Activated T-helper 17 cell treated with anti-CD3 and anti-CD28 coated beads, Interleukin-2, amount 50 U/mL, for 72 hours (primary cell): ENCODE measurements around the gene TMEM43. TPM values are rescaled to one million over a fixed set of nuclear protein-coding genes. Genes with fewer than 3 reads are reported as not detected.
"Not testable (repeated sequence)": the region's sequence is repeated elsewhere in the genome, so short reads cannot be mapped to it uniquely, and the experiment has no call there.

ENCODE experiments used
- ATAC-seq: fragments of 150-1000 bp; cut with Tn5 transposase; replicated peaks from 2 replicates; pipeline ENCODE4 v1.10.0; 2021; ENCODE audit warnings: mild to moderate bottlenecking, moderate library complexity
- H3K27ac Mint-ChIP-seq: one replicate; pipeline ENCODE4 v1.8.0; 2022; ENCODE audit warnings: mixed read lengths
- H3K27me3 Mint-ChIP-seq: one replicate; pipeline ENCODE4 v1.8.0; 2022; ENCODE audit warnings: mixed read lengths
- H3K36me3 Mint-ChIP-seq: one replicate; pipeline ENCODE4 v1.8.0; 2022; ENCODE audit warnings: low read depth, mild to moderate bottlenecking, mixed read lengths
- H3K4me1 Mint-ChIP-seq: one replicate; pipeline ENCODE4 v1.8.0; 2022; ENCODE audit warnings: mixed read lengths
- H3K4me3 Mint-ChIP-seq: one replicate; pipeline ENCODE4 v1.8.0; 2022; ENCODE audit warnings: mild to moderate bottlenecking, mixed read lengths
- H3K9me3 Mint-ChIP-seq: one replicate; pipeline ENCODE4 v1.8.0; 2022; ENCODE audit warnings: mixed read lengths
- total RNA-seq, 2 donors: library from RNA; stranded (reverse); gene quantifications; one replicate each; pipeline ENCODE4 v1.2.3, GENCODE V29; 2022

TMEM43 gene
- total RNA-seq, 2 donors from 2014 or later = 42.1 to 44.5 TPM

GRCh38 chr3:14118400-14119381 is 6.2 kb upstream of the TMEM43 start:
- no peaks in the 10 kb centered on the region for H3K27me3 Mint-ChIP-seq

GRCh38 chr3:14119651-14120050 is 5.2 kb upstream of the TMEM43 start:
- Mint-ChIP-seq H3K27ac (no peak overlapping the region), H3K4me1 (peaks cover 11% of the 10 kb centered on the region), H3K4me3 (no peak overlapping the region), H3K27me3 (no peaks in the 10 kb centered on the region), H3K36me3 (peaks cover 63% of the 10 kb centered on the region), H3K9me3 (no peaks in the 10 kb centered on the region)
- no peak for ATAC-seq

More at GRCh38 chr3:14118400-14119381, 6.2 kb upstream of the TMEM43 start:
- Mint-ChIP-seq H3K4me3 (no peak overlapping the region), H3K36me3 (peaks cover 73% of the 10 kb centered on the region), H3K27ac (no peak overlapping the region), H3K4me1 (peaks cover 11% of the 10 kb centered on the region), H3K9me3 (no peaks in the 10 kb centered on the region)
- no peak for ATAC-seq

GRCh38 chr3:14120111-14120920 is 4.5 kb upstream of the TMEM43 start:
- H3K27ac Mint-ChIP-seq = no peak overlapping the region
- H3K36me3 Mint-ChIP-seq = peaks cover 61% of the 10 kb centered on the region
- no peaks in the 10 kb centered on the region for H3K9me3 Mint-ChIP-seq
- H3K4me3 Mint-ChIP-seq = no peak overlapping the region
- H3K4me1 Mint-ChIP-seq = peaks cover 11% of the 10 kb centered on the region
- ATAC-seq = no peak
- H3K27me3 Mint-ChIP-seq = no peaks in the 10 kb centered on the region

GRCh38 chr3:14120921-14121448 is 3.9 kb upstream of the TMEM43 start:
- not testable (repeated sequence) for ATAC-seq, H3K9me3 Mint-ChIP-seq, H3K27ac Mint-ChIP-seq, H3K4me3 Mint-ChIP-seq, H3K27me3 Mint-ChIP-seq
- Mint-ChIP-seq H3K4me1 (peaks cover 15% of the 10 kb centered on the region), H3K36me3 (peaks cover 61% of the 10 kb centered on the region)

GRCh38 chr3:14121859-14122258 is 3.0 kb upstream of the TMEM43 start:
- Mint-ChIP-seq H3K36me3 (peaks cover 54% of the 10 kb centered on the region), H3K4me3 (peak overlapping the region; percentile 97), H3K4me1 (peaks cover 16% of the 10 kb centered on the region), H3K27me3 (no peaks in the 10 kb centered on the region), H3K27ac (no peak overlapping the region), H3K9me3 (no peaks in the 10 kb centered on the region)
- ATAC-seq = no peak

GRCh38 chr3:14122301-14122700 is 2.6 kb upstream of the TMEM43 start:
- Mint-ChIP-seq H3K9me3 (no peaks in the 10 kb centered on the region), H3K4me3 (peak overlapping the region; percentile 97), H3K27ac (peak overlapping the region; percentile 97), H3K4me1 (peaks cover 19% of the 10 kb centered on the region), H3K36me3 (peaks cover 55% of the 10 kb centered on the region), H3K27me3 (no peaks in the 10 kb centered on the region)
- no peak for ATAC-seq

- Mint-ChIP-seq H3K9me3 (no peaks in the 10 kb centered on the region), H3K4me1 (peaks cover 29% of the 10 kb centered on the region), H3K36me3 (peaks cover 63% of the 10 kb centered on the region), H3K27ac (peak overlapping the region; percentile 97), H3K27me3 (no peaks in the 10 kb centered on the region), H3K4me3 (peak overlapping the region; percentile 97)
- no peak for ATAC-seq
Measured at GRCh38 chr3:14123308-14124222, 1.3 kb upstream of the TMEM43 start.

GRCh38 chr3:14124223-14124614 is 633 bp upstream of the TMEM43 start:
- Mint-ChIP-seq H3K27ac (peak overlapping the region; percentile 97), H3K4me1 (peaks cover 34% of the 10 kb centered on the region), H3K27me3 (no peaks in the 10 kb centered on the region), H3K4me3 (peak overlapping the region; percentile 97), H3K9me3 (no peaks in the 10 kb centered on the region), H3K36me3 (peaks cover 70% of the 10 kb centered on the region)
- peak; percentile 18 for ATAC-seq

- peak; percentile 60 for ATAC-seq
- Mint-ChIP-seq H3K9me3 (no peaks in the 10 kb centered on the region), H3K36me3 (peaks cover 72% of the 10 kb centered on the region), H3K27me3 (no peaks in the 10 kb centered on the region), H3K4me3 (peak overlapping the region; percentile 97), H3K4me1 (peaks cover 38% of the 10 kb centered on the region), H3K27ac (peak overlapping the region; percentile 97)
Measured at GRCh38 chr3:14125193-14126016, 553 bp downstream of the TMEM43 start.

GRCh38 chr3:14126017-14126886 is 1.4 kb downstream of the TMEM43 start:
- Mint-ChIP-seq H3K4me3 (peak overlapping the region; percentile 97), H3K9me3 (no peaks in the 10 kb centered on the region), H3K27me3 (no peaks in the 10 kb centered on the region), H3K4me1 (peaks cover 38% of the 10 kb centered on the region), H3K36me3 (peaks cover 73% of the 10 kb centered on the region), H3K27ac (peak overlapping the region; percentile 97)
- no peak for ATAC-seq

- H3K27ac Mint-ChIP-seq = peak overlapping the region; percentile 97
- no peaks in the 10 kb centered on the region for H3K9me3 Mint-ChIP-seq
- H3K36me3 Mint-ChIP-seq = peaks cover 73% of the 10 kb centered on the region
- peaks cover 42% of the 10 kb centered on the region for H3K4me1 Mint-ChIP-seq
- no peaks in the 10 kb centered on the region for H3K27me3 Mint-ChIP-seq
- peak overlapping the region; percentile 97 for H3K4me3 Mint-ChIP-seq
- no peak for ATAC-seq
Measured at GRCh38 chr3:14126887-14127505, 2.1 kb downstream of the TMEM43 start.
